ENCODE data around the gene WASF1. TPM values are rescaled to one million over a fixed set of nuclear protein-coding genes. Genes with fewer than 3 reads are reported as not detected.
A peak's percentile ranks its signal among the peaks of the same experiment; 100 is the strongest.
"Not testable (repeated sequence)": the region's sequence is repeated elsewhere in the genome, so short reads cannot be mapped to it uniquely, and the experiment has no call there.

The WASF1 gene
- total RNA-seq, 1 donor from 2014 or later: 11.8 TPM

- peak; percentile 1 for DNase-seq
Measured at GRCh38 chr6:110173506-110174132, 5.9 kb downstream of the WASF1 start.

- no peak for DNase-seq
Measured at GRCh38 chr6:110170081-110170480, 9.4 kb downstream of the WASF1 start.

DNA sequence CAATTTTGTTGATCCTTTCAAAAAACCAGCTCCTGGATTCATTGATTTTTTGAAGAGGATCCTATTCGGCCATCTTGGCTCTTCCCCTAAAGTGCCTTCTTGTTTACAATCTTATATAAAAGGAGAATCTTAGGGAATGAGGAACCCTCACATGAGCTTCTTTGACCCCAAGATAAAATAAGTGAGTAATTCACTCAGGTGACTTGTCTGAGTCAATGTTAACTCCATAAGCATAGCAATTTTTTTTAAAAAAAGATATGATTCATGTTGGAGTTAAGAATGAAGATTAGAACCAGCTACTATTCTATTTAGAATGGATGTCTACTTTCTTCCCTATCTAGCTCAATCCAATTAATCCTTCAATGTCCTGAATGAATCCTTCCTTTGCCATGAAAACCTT lies 21.0 kb downstream of the WASF1 start:
- DNase-seq: no peak

DNA sequence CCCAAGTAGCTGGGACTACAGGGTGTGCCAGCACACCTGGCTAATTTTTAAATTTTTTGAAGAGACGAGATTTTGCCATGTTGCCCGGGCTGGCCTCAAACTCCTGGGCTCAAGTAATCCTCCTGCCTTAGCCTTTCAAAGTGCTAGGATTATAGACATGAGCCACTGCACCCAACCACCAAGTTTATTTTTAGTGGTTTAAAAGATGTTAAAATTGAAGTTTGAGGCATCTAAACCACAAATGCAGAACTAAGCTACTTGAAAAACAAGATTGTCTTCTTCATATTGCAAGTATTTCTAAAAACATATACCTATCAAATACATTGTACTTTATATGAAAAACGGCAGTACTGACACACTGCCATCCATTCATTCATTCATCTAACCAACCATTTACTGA lies 31.6 kb downstream of the WASF1 start:
- DNase-seq: no peak

GRCh38 chr6:110140650-110141049 lies 38.8 kb downstream of the WASF1 start:
- DNase-seq: no peak

DNA sequence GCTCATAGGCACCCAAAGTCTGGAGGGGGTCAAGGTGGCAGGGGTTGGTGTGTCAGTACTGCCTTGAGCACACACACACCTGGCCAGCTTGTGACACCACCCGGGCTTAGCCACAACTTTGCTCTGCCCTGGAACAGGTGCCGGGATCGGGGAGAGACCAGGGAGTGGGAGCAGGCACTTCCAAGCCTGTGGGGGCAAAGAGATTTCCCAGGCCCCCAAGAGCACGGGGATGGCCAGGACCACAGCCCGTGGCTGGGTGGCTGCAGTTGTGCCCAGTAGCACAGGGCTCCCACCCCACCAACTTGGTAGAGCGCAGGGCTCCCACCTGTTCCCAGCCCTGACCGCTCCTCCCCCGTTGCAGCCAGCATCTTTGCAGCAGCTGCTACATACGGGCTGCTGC lies 40.4 kb downstream of the WASF1 start:
- no peak for DNase-seq

GRCh38 chr6:110137924-110138887 lies 41.3 kb downstream of the WASF1 start:
- DNase-seq: no peak

DNA sequence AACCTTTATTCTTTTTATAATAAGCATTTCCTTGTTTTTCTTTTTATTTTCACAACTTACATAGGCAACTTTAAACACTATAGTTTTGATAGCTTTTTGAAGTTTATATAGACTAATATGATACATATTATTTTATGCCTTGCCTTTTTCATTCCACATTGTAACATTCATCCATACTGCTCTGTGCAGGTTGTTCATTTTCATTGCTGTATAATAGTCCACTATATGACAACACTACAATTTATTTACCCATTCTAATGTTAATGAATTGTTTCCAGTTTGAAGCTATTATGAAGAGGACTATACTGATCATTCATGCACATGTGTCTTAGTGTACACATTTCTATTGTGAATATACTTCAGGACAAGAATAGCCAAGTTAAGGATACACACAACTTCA lies 49.1 kb downstream of the WASF1 start:
- no peak for DNase-seq

GRCh38 chr6:110128418-110128817 lies 51.1 kb downstream of the WASF1 start:
- no peak for DNase-seq

- no peak for DNase-seq
Measured at GRCh38 chr6:110125361-110125760, 54.1 kb downstream of the WASF1 start.

GRCh38 chr6:110121655-110122054 lies 57.8 kb downstream of the WASF1 start:
- not testable (repeated sequence) for DNase-seq

- no peak for DNase-seq
Measured at GRCh38 chr6:110116258-110116657, 63.2 kb downstream of the WASF1 start.

DNA sequence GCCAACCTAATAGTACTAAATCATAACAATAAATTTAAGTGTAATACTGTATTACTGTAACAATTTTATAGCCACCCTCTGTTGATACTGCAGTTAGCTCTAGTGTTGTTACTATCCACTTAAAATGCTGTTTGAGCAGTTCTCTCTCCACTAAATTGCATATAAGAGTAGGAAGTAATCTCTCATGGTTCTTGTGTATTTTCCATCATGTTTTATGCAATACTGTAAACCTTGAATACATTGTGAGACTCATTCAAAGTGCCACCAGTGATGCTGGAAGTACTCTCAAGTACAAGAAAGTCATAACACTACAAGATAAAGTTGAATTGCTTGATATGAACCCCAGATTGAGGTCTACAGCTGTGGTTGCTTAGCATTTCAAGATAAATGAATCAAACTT lies 65.5 kb downstream of the WASF1 start:
- no peak for DNase-seq

DNA sequence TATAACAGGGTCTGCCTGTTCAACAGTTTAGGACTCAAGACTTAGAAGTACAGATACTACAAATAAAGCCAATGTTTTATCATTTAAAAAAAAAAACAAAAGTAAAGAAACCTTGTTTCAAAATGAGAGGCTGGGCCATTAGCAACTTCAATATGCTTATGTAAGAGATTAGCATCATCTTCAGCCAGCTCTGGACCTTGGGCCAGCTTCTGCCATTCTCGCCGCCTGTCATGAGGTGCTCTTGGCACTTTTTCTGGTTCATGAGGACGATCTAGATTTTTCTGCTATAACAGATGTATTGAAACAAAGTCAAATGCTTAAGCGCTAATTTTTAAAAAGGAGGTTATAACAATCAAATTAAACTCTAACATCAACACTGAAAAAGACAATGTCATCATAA lies 74.2 kb downstream of the WASF1 start:
- no peak for DNase-seq

DNA sequence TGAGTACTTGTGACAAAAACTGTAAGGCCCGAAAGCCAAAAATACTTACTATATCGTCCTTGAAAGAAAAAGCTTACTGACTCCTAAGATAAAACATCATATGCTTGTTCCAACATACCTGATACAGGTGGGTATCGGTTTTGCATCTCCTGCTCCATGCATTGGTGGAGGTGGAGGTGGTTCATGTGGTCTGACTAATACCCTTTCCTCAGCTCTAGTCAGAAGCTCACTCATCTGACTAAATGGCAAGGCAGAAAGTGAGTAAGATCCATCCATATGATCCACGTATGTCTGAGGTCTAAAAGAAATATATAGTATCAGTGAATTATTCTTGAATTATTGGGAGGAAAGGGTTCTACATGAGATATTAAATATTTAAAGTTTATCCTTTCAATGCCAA lies 76.2 kb downstream of the WASF1 start:
- DNase-seq: no peak

DNA sequence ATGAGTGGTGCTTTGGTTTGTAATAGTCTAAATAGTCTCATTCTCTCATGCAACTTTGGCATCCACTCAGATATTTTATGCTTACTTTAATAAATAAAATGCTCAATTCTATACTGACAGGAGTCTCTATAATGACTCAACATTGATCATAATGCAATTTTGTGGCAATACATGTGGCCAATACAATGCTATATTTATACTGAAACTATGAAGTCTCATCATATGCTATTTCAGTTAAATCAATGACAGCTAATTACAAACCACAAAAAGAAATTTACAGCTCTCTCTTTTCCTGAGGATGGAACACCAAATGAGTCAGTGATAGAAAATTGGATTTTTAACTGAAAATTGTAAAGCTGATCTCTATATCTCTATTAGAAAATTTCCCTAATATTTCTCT lies 77.1 kb downstream of the WASF1 start:
- no peak for DNase-seq

- no peak for DNase-seq
Measured at GRCh38 chr6:110101885-110102284, 77.6 kb downstream of the WASF1 start.

GRCh38 chr6:110098511-110099116 lies 80.9 kb downstream of the WASF1 start:
- DNase-seq: no peak

DNA sequence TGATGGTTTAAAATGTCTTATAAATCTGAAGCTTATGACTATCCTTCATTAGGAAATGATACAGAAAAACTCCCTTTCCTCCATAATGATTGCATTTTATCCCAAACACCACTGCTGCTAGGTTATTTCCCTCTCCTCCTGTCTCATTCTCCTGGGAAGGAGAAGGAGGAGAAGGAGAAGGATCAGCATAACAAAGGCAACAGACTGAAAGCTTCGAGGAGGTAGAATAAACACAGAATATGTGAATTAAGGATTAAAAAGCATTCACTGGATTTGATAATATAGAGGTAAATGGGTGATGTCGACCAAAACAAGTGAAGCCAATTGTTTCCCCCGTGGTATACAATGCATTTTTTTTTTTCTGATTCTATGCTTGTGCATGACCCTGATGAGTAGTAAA lies 82.0 kb downstream of the WASF1 start:
- DNase-seq: no peak

GRCh38 chr6:110095935-110096334 lies 83.5 kb downstream of the WASF1 start:
- no peak for DNase-seq

DNA sequence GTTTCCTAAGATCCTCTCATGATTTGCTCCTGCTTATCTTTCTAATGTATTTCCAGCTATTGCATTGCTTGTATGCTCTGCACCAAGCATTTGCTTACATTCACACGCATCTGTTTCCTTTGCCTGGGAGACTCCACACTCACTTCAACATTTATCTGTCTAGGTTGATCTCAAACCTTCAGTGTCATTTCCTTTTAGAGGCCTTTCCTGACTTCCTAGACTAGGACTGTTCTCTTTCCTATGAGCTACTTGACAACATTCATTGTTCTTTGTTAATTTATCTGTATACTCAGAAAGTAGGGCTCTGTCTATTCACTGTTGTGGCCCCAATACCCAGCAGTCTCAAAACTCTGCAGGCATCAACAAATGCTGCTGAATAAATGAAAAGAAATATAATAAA lies 84.4 kb downstream of the WASF1 start:
- no peak for DNase-seq

- DNase-seq: no peak
Measured at GRCh38 chr6:110093981-110094380, 85.5 kb downstream of the WASF1 start.

GRCh38 chr6:110090876-110091275 lies 88.6 kb downstream of the WASF1 start:
- no peak for DNase-seq
